Measurements from ENCODE around the gene ZNF683.
"Not testable (repeated sequence)": the region's sequence is repeated elsewhere in the genome, so short reads cannot be mapped to it uniquely, and the experiment has no call there.

ZNF683 gene

GRCh38 chr1:26344147-26344920, 28.2 kb downstream of the ZNF683 start:
- no peak for TF ChIP-seq FOXP2 (optimal IDR thresholded peaks at IDR 0.05; ENCODE audit: control extremely low read depth, extremely low read length, insufficient read depth)
- TF ChIP-seq EZH2 (IDR thresholded peaks at IDR 0.05), result no peak
- TF ChIP-seq POLR2AphosphoS5 (IDR thresholded peaks at IDR 0.05; ENCODE audit: borderline replicate concordance, low read depth, low read length), result no peak
- Histone ChIP-seq H3K36me3 (ENCODE audit: insufficient read depth, low read length) (no peaks in the 10 kb centered on the region), H3K9ac (ENCODE audit: insufficient read length) (no peak overlapping the region), H3K27ac (no peak overlapping the region), H3K9me3 (ENCODE audit: low read depth, low read length) (no peaks in the 10 kb centered on the region), H3K4me3 (no peak overlapping the region)
- no peak for DNase-seq (ENCODE audit: low read depth, low spot score)

DNA sequence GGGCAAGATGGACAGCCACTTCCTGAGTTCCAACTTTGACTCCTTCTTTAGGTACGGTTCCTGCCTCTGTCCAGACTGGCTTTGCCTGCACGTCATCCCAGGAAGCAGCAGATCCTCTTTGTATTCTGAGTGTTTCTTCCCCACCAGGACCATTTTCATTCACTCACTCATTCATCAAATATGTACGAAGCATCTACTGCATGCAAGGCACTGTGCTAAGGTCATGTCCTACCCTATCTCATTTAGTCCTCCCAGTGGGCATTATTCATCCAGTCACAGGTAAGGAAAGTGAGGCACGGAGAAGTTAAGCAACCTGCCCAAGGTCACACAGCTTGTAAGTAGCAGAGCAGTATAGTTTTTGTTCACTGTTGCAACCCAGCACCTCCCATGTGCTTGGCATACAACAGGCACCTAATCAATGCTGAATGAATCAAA, 32.5 kb downstream of the ZNF683 start:
- no peak overlapping the region for H3K9ac ChIP-seq (ENCODE audit: insufficient read length)
- TF ChIP-seq POLR2AphosphoS5 (IDR thresholded peaks at IDR 0.05; ENCODE audit: borderline replicate concordance, low read depth, low read length) (no peak), EZH2 (IDR thresholded peaks at IDR 0.05) (no peak), FOXP2 (optimal IDR thresholded peaks at IDR 0.05; ENCODE audit: control extremely low read depth, extremely low read length, insufficient read depth) (no peak)

DNA sequence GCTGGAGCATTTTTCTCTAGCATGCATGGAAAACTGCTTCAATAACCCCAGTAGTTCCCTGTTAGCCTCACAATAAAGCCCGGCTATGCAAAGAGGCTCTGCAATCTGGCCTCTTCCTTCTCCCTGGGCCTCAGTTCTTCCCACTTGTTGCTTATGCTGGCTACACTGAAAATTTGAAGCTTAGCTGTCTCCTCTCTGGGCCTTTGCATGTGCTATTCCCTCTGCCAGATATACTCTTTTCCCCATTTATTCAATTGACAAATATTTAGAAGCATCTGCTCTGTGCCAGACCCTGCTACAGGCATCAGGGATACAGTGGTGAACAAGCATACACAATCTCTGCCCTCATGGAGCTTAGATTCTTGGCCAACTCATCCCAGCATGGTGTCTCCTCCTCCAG, 33.9 kb downstream of the ZNF683 start:
- Histone ChIP-seq H3K9ac (ENCODE audit: insufficient read length) (no peak overlapping the region), H3K4me3 (no peak overlapping the region), H3K36me3 (ENCODE audit: insufficient read depth, low read length) (no peaks in the 10 kb centered on the region), H3K9me3 (ENCODE audit: low read depth, low read length) (no peaks in the 10 kb centered on the region), H3K27ac (no peak overlapping the region)
- no peak for DNase-seq (ENCODE audit: low read depth, low spot score)
- no peak for TF ChIP-seq FOXP2 (optimal IDR thresholded peaks at IDR 0.05; ENCODE audit: control extremely low read depth, extremely low read length, insufficient read depth)
- no peak for TF ChIP-seq POLR2AphosphoS5 (IDR thresholded peaks at IDR 0.05; ENCODE audit: borderline replicate concordance, low read depth, low read length)
- no peak for TF ChIP-seq EZH2 (IDR thresholded peaks at IDR 0.05)

More for the DNA sequence above, 32.5 kb downstream of the ZNF683 start:
- H3K27ac ChIP-seq, result no peak overlapping the region
- no peaks in the 10 kb centered on the region for H3K36me3 ChIP-seq (ENCODE audit: insufficient read depth, low read length)
- H3K4me3 ChIP-seq, result no peak overlapping the region
- DNase-seq (ENCODE audit: low read depth, low spot score), result no peak
- no peaks in the 10 kb centered on the region for H3K9me3 ChIP-seq (ENCODE audit: low read depth, low read length)

DNA sequence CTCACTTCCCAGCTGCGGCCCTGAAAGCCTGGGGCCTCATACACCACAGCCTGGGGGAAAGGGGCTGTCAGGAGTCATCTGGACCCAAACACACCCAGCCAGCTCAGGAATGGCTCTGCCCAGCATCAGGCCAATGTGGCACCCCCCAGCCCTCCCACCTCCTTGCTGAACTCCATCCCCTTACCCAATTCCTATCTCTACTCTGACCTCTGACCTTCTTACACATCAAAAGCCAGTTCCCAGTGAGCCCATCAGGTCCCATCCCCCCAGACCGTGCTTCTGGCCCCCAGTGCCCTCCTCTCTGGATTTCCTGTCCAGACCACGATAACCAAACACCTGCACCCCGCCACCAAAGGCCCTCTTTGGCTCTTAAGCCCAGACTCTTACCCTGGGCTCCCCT, 34.9 kb downstream of the ZNF683 start:
- TF ChIP-seq FOXP2 (optimal IDR thresholded peaks at IDR 0.05; ENCODE audit: control extremely low read depth, extremely low read length, insufficient read depth) (no peak), POLR2AphosphoS5 (IDR thresholded peaks at IDR 0.05; ENCODE audit: borderline replicate concordance, low read depth, low read length) (no peak), EZH2 (IDR thresholded peaks at IDR 0.05) (no peak)
- H3K9me3 ChIP-seq (ENCODE audit: low read depth, low read length), result no peaks in the 10 kb centered on the region
- H3K36me3 ChIP-seq (ENCODE audit: insufficient read depth, low read length), result no peaks in the 10 kb centered on the region
- no peak overlapping the region for H3K27ac ChIP-seq
- no peak for DNase-seq (ENCODE audit: low read depth, low spot score)
- no peak overlapping the region for H3K4me3 ChIP-seq
- H3K9ac ChIP-seq (ENCODE audit: insufficient read length), result no peak overlapping the region

GRCh38 chr1:26337206-26337535, 35.4 kb downstream of the ZNF683 start:
- H3K27ac ChIP-seq, result no peak overlapping the region
- no peak overlapping the region; the same call in 1 of the 2 replicates for H3K4me3 ChIP-seq
- no peaks in the 10 kb centered on the region for H3K36me3 ChIP-seq (ENCODE audit: insufficient read depth, low read length)
- DNase-seq (ENCODE audit: low read depth, low spot score), result no peak
- TF ChIP-seq POLR2AphosphoS5 (IDR thresholded peaks at IDR 0.05; ENCODE audit: borderline replicate concordance, low read depth, low read length), result no peak
- no peak overlapping the region for H3K9ac ChIP-seq (ENCODE audit: insufficient read length)
- H3K9me3 ChIP-seq (ENCODE audit: low read depth, low read length), result no peaks in the 10 kb centered on the region

DNA sequence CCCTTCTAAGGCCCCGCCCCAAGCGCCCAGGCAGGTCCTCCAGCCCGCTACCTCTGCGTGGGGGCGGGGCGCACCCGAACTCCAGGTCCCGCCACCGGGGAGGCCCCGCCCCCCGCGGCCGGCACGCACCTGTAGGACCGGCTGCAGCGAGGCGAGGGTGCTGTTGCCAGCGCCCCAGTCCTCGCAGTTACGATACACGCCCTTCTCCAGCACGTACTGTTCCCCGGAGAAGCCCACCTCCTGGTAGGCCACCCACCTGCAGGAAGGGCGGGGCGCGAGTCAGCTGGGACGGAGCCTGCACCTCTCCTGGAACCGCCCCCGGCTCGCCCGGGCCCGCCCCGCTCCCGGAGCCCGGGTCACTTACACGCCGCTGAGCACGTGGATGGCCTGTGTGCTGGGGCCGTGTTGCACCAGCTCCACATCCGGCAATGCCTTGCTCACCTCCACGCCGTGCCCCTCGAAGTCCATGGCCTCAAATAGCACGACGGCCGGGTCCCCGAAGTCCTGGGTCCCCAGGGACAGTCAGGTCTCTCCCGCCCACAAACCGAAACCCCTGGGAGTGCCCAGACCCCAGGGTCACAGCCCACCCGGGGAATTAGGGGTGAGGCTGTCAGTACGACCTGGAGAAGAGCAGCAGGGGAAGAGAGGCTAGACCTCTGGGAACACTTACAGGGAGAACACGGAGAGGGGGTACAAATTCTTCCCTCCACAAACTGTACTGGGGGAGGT, 35.9 kb downstream of the ZNF683 start:
- TF ChIP-seq EZH2 (IDR thresholded peaks at IDR 0.05) (no peak), FOXP2 (optimal IDR thresholded peaks at IDR 0.05; ENCODE audit: control extremely low read depth, extremely low read length, insufficient read depth) (no peak), POLR2AphosphoS5 (IDR thresholded peaks at IDR 0.05; ENCODE audit: borderline replicate concordance, low read depth, low read length) (no peak)
- H3K9ac ChIP-seq (ENCODE audit: insufficient read length), result no peak overlapping the region
- H3K4me3 ChIP-seq, result peak overlapping the region; percentile 83
- H3K9me3 ChIP-seq (ENCODE audit: low read depth, low read length), result no peaks in the 10 kb centered on the region
- H3K36me3 ChIP-seq (ENCODE audit: insufficient read depth, low read length), result no peaks in the 10 kb centered on the region
- no peak overlapping the region for H3K27ac ChIP-seq
- no peak for DNase-seq (ENCODE audit: low read depth, low spot score)

DNA sequence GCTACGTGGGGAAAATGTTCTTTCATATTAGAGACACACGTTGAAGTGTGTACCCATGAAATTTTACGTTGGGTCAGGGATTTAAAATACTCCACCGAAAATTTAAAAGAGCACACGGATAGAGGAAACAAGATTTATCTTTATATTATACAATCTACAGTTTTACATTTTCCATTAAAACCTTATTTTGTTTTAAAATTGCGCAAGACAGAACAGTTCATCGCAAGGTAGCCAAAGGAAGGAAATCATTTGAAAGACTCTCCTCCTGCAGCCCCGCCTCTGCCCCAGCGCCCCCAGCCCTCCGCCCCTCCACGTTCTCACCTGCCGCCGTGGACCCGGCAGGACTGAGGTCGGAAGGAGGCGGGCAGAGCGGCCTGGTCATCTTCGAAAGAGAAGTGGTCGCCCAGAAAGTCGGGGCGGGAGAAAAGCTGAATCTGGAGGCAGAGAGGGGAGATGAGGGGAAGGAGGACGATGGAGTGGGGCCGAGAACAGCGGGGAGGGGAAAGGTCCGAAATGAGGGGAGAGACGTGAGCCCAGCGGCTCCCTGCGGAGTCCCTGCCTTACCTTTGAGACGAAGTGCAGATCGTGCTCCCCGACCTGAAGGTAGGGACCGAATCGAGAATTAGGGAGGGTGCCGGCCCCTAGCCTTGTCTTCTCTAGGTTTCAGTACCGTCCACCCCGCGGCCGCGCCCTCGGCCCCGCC, 36.6 kb downstream of the ZNF683 start:
- Histone ChIP-seq H3K27ac (no peak overlapping the region), H3K9ac (ENCODE audit: insufficient read length) (no peak overlapping the region), H3K36me3 (ENCODE audit: insufficient read depth, low read length) (no peaks in the 10 kb centered on the region), H3K4me3 (peak overlapping the region; percentile 83), H3K9me3 (ENCODE audit: low read depth, low read length) (no peaks in the 10 kb centered on the region)
- no peak for TF ChIP-seq FOXP2 (optimal IDR thresholded peaks at IDR 0.05; ENCODE audit: control extremely low read depth, extremely low read length, insufficient read depth)
- no peak for TF ChIP-seq EZH2 (IDR thresholded peaks at IDR 0.05)
- TF ChIP-seq POLR2AphosphoS5 (IDR thresholded peaks at IDR 0.05; ENCODE audit: borderline replicate concordance, low read depth, low read length), result no peak
- DNase-seq (ENCODE audit: low read depth, low spot score), result no peak

DNA sequence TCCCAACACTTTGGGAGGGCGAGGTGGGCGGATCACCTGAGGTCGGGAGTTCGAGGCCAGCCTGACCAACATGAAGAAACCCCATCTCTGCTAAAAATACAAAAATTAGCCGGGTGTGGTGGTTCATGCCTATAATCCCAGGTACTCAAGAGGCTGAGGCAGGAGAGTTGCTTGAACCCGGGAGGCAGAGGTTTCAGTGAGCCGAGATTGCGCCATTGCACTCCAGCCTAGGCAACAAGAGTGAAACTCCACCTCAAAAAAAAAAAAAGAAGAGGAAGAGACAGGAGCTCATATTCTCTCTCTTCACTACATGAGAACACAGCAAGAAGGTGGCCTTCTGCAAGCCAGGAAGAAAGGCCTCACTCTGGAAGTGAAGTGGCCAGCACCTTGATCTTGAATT, 39.2 kb downstream of the ZNF683 start:
- H3K27ac ChIP-seq; H3K4me3 ChIP-seq; DNase-seq (ENCODE audit: low read depth, low spot score); H3K9me3 ChIP-seq (ENCODE audit: low read depth, low read length); H3K36me3 ChIP-seq (ENCODE audit: insufficient read depth, low read length); H3K9ac ChIP-seq (ENCODE audit: insufficient read length): not testable (repeated sequence)

All from SK-N-MC (cell line).